GM18505 (cell line): ENCODE results near the gene FBN1.

ENCODE experiments used
- ATAC-seq: cut with Tn5 transposase; IDR thresholded peaks from one replicate; pipeline ENCODE4 v1.9.1; 2021; ENCODE audit not compliant: unreplicated experiment
- POLR2A ChIP-seq: IDR thresholded peaks from 4 replicates; pipeline ENCODE4 v1.6.1; 2011; ENCODE audit warnings: borderline replicate concordance; ENCODE audit not compliant: insufficient read depth, insufficient read length; ENCODE audit errors: extremely low read depth

FBN1 gene

GRCh38 chr15:48577469-48577868, 68.0 kb downstream of the FBN1 start:
- TF ChIP-seq POLR2A: no peak
- no peak for ATAC-seq

- no peak for ATAC-seq
- TF ChIP-seq POLR2A: no peak
Measured at GRCh38 chr15:48574187-48574586, 71.3 kb downstream of the FBN1 start.

GRCh38 chr15:48573780-48574179, 71.7 kb downstream of the FBN1 start:
- TF ChIP-seq POLR2A: no peak
- no peak for ATAC-seq

- TF ChIP-seq POLR2A: no peak
Measured at GRCh38 chr15:48572823-48573222, 72.7 kb downstream of the FBN1 start.

GRCh38 chr15:48571510-48571909, 74.0 kb downstream of the FBN1 start:
- no peak for TF ChIP-seq POLR2A
- no peak for ATAC-seq

More at GRCh38 chr15:48572823-48573222, 72.7 kb downstream of the FBN1 start:
- no peak for ATAC-seq

- no peak for ATAC-seq
Measured at GRCh38 chr15:48570822-48571221, 74.7 kb downstream of the FBN1 start.

GRCh38 chr15:48569591-48570302, 75.8 kb downstream of the FBN1 start:
- no peak for TF ChIP-seq POLR2A
- no peak for ATAC-seq

More at GRCh38 chr15:48570822-48571221, 74.7 kb downstream of the FBN1 start:
- no peak for TF ChIP-seq POLR2A

GRCh38 chr15:48566668-48567067, 78.8 kb downstream of the FBN1 start:
- no peak for ATAC-seq
- no peak for TF ChIP-seq POLR2A

- no peak for ATAC-seq
- TF ChIP-seq POLR2A: no peak
Measured at GRCh38 chr15:48565560-48566482, 79.7 kb downstream of the FBN1 start.

GRCh38 chr15:48564690-48565089, 80.8 kb downstream of the FBN1 start:
- ATAC-seq: no peak
- TF ChIP-seq POLR2A: no peak

GRCh38 chr15:48563934-48564333, 81.6 kb downstream of the FBN1 start:
- no peak for ATAC-seq

GRCh38 chr15:48560321-48561051, 85.0 kb downstream of the FBN1 start:
- ATAC-seq: no peak
- TF ChIP-seq POLR2A: no peak

More at GRCh38 chr15:48563934-48564333, 81.6 kb downstream of the FBN1 start:
- no peak for TF ChIP-seq POLR2A

- no peak for TF ChIP-seq POLR2A
- ATAC-seq: no peak
Measured at GRCh38 chr15:48559285-48559684, 86.2 kb downstream of the FBN1 start.
